Nephron (organoid): ENCODE data around the gene CST3.
"Not testable (repeated sequence)": the region's sequence is repeated elsewhere in the genome, so short reads cannot be mapped to it uniquely, and the experiment has no call there.

Source experiments
- H3K27ac Mint-ChIP-seq, 3 experiments: 2 replicates each; pipeline ENCODE4 v1.8.0; 2020; ENCODE audit warnings: mixed read lengths in 3 of 3, mild to moderate bottlenecking in 2 of 3, moderate library complexity in 1 of 3
- H3K27me3 Mint-ChIP-seq: 2 replicates; pipeline ENCODE4 v1.8.0; 2021; ENCODE audit warnings: low read depth, mild to moderate bottlenecking, moderate library complexity, mixed read lengths
- H3K36me3 Mint-ChIP-seq: 2 replicates; pipeline ENCODE4 v1.8.0; 2020; ENCODE audit warnings: low read depth, mixed read lengths
- H3K4me1 Mint-ChIP-seq: 2 replicates; pipeline ENCODE4 v1.8.0; 2020; ENCODE audit warnings: mixed read lengths
- H3K4me3 Mint-ChIP-seq, 3 experiments: 2 replicates each; pipeline ENCODE4 v1.8.0; 2020; ENCODE audit warnings: mild to moderate bottlenecking in 3 of 3, mixed read lengths in 3 of 3, moderate library complexity in 2 of 3
- H3K9me3 Mint-ChIP-seq: 2 replicates; pipeline ENCODE4 v1.8.0; 2020; ENCODE audit warnings: mixed read lengths
- CTCF ChIP-seq, 3 experiments: fragments of 200-600 bp; sonication (generic); IDR thresholded peaks; one replicate each; pipeline ENCODE4 v1.5.0; 2021; ENCODE audit warnings: antibody characterized with exemption in 3 of 3; ENCODE audit not compliant: unreplicated experiment in 3 of 3

Gene CST3

GRCh38 chr20:23638309-23638708 is 554 bp upstream of the CST3 start:
- no peak overlapping the region for H3K27ac Mint-ChIP-seq
- H3K9me3 Mint-ChIP-seq: no peaks in the 10 kb centered on the region
- H3K4me1 Mint-ChIP-seq: peaks cover 23% of the 10 kb centered on the region
- H3K27me3 Mint-ChIP-seq: no peaks in the 10 kb centered on the region
- peaks cover 5% of the 10 kb centered on the region for H3K36me3 Mint-ChIP-seq
- no peak for TF ChIP-seq CTCF (IDR thresholded peaks at IDR 0.05; ENCODE audit: unreplicated experiment in 3 of 3)
- peak overlapping the region in 1 of 3 experiments; percentile 85 for H3K4me3 Mint-ChIP-seq

- Mint-ChIP-seq H3K4me1 (peaks cover 27% of the 10 kb centered on the region), H3K27ac (peak overlapping the region; percentile 33 to 91 (median 87)), H3K9me3 (no peaks in the 10 kb centered on the region), H3K36me3 (peaks cover 5% of the 10 kb centered on the region), H3K27me3 (no peaks in the 10 kb centered on the region), H3K4me3 (peak overlapping the region; percentile 85 to 92 (median 88))
- TF ChIP-seq CTCF (IDR thresholded peaks at IDR 0.05; ENCODE audit: unreplicated experiment in 3 of 3): no peak
Observed at GRCh38 chr20:23636908-23637281, 860 bp downstream of the CST3 start.

- H3K9me3 Mint-ChIP-seq: no peaks in the 10 kb centered on the region
- TF ChIP-seq CTCF (IDR thresholded peaks at IDR 0.05; ENCODE audit: unreplicated experiment in 3 of 3): no peak
- H3K4me3 Mint-ChIP-seq: peak overlapping the region; percentile 85 to 92 (median 88)
- peaks cover 27% of the 10 kb centered on the region for H3K4me1 Mint-ChIP-seq
- peak overlapping the region; percentile 33 to 91 (median 87) for H3K27ac Mint-ChIP-seq
- H3K36me3 Mint-ChIP-seq: peaks cover 5% of the 10 kb centered on the region
- no peaks in the 10 kb centered on the region for H3K27me3 Mint-ChIP-seq
Observed at GRCh38 chr20:23636182-23636907, 1.4 kb downstream of the CST3 start.

GRCh38 chr20:23635768-23636090 is 2.0 kb downstream of the CST3 start:
- not testable (repeated sequence) for H3K9me3 Mint-ChIP-seq, H3K27me3 Mint-ChIP-seq, H3K36me3 Mint-ChIP-seq, H3K27ac Mint-ChIP-seq
- H3K4me3 Mint-ChIP-seq: peak overlapping the region; percentile 75 to 88 (median 85)
- peaks cover 27% of the 10 kb centered on the region for H3K4me1 Mint-ChIP-seq

GRCh38 chr20:23634985-23635767 is 2.6 kb downstream of the CST3 start:
- H3K27ac Mint-ChIP-seq: no peak overlapping the region
- H3K27me3 Mint-ChIP-seq: no peaks in the 10 kb centered on the region
- peak overlapping the region; percentile 14 to 52 (median 33) for H3K4me3 Mint-ChIP-seq
- no peaks in the 10 kb centered on the region for H3K9me3 Mint-ChIP-seq
- H3K4me1 Mint-ChIP-seq: peaks cover 27% of the 10 kb centered on the region
- TF ChIP-seq CTCF (IDR thresholded peaks at IDR 0.05; ENCODE audit: unreplicated experiment in 3 of 3): no peak
- peaks cover 5% of the 10 kb centered on the region for H3K36me3 Mint-ChIP-seq

- H3K27ac Mint-ChIP-seq: no peak overlapping the region
- H3K36me3 Mint-ChIP-seq: peaks cover 5% of the 10 kb centered on the region
- no peaks in the 10 kb centered on the region for H3K27me3 Mint-ChIP-seq
- no peaks in the 10 kb centered on the region for H3K9me3 Mint-ChIP-seq
- H3K4me1 Mint-ChIP-seq: peaks cover 27% of the 10 kb centered on the region
- no peak for TF ChIP-seq CTCF (IDR thresholded peaks at IDR 0.05; ENCODE audit: unreplicated experiment in 3 of 3)
- peak overlapping the region; percentile 23 to 73 (median 40) for H3K4me3 Mint-ChIP-seq
Observed at GRCh38 chr20:23634044-23634801, 3.5 kb downstream of the CST3 start.
